Stimulated activated naive CD8-positive, alpha-beta T cell treated with anti-CD3 and anti-CD28 coated beads, Interleukin-15, amount 100 ng/mL, for 72 hours (primary cell): ENCODE results near the gene ENPP7.
A peak's percentile ranks its signal among the peaks of the same experiment; 100 is the strongest.
"Not testable (repeated sequence)": the region's sequence is repeated elsewhere in the genome, so short reads cannot be mapped to it uniquely, and the experiment has no call there.

Experiments
- ATAC-seq: fragments of 150-1000 bp; cut with Tn5 transposase; 2 replicates; pipeline ENCODE4 v1.10.0; 2021; ENCODE audit warnings: mild to moderate bottlenecking, moderate library complexity
- DNase-seq, 2 donors: peaks; one replicate each; pipeline ENCODE4 v3.0.0; 2021 to 2022
- H3K27ac Mint-ChIP-seq, 2 donors: one replicate each; pipeline ENCODE4 v1.8.0; 2022; ENCODE audit warnings: mild to moderate bottlenecking in 2 of 2, mixed read lengths in 2 of 2, moderate library complexity in 2 of 2
- H3K27me3 Mint-ChIP-seq: one replicate; pipeline ENCODE4 v1.8.0; 2022; ENCODE audit warnings: mixed read lengths
- H3K4me1 Mint-ChIP-seq: one replicate; pipeline ENCODE4 v1.8.0; 2022; ENCODE audit warnings: mild to moderate bottlenecking, mixed read lengths
- H3K4me3 Mint-ChIP-seq, 2 donors: one replicate each; pipeline ENCODE4 v1.8.0; 2022; ENCODE audit warnings: mild to moderate bottlenecking in 2 of 2, mixed read lengths in 2 of 2, moderate library complexity in 1 of 2
- H3K9me3 Mint-ChIP-seq, 2 donors: one replicate each; pipeline ENCODE4 v1.8.0; 2022; ENCODE audit warnings: mixed read lengths in 2 of 2

ENPP7 gene

GRCh38 chr17:79748295-79749099, 17.8 kb downstream of the ENPP7 start:
- Mint-ChIP-seq H3K4me3 (no peak overlapping the region), H3K4me1 (peaks cover 34% of the 10 kb centered on the region), H3K27me3 (peaks cover 73% of the 10 kb centered on the region), H3K9me3 (no peaks in the 10 kb centered on the region), H3K27ac (no peak overlapping the region)
- DNase-seq, result no peak
- ATAC-seq, result peak; percentile 21

- no peak for DNase-seq
- no peak overlapping the region for H3K27ac Mint-ChIP-seq
- peaks cover 74% of the 10 kb centered on the region for H3K27me3 Mint-ChIP-seq
- H3K9me3 Mint-ChIP-seq, result no peaks in the 10 kb centered on the region
- peaks cover 34% of the 10 kb centered on the region for H3K4me1 Mint-ChIP-seq
- no peak overlapping the region for H3K4me3 Mint-ChIP-seq
- ATAC-seq, result no peak
These were observed 18.5 kb downstream of the ENPP7 start for GRCh38 chr17:79749156-79749815.

- ATAC-seq, result no peak
- Mint-ChIP-seq H3K27ac (no peak overlapping the region), H3K27me3 (peaks cover 67% of the 10 kb centered on the region), H3K4me1 (peaks cover 34% of the 10 kb centered on the region), H3K9me3 (no peaks in the 10 kb centered on the region), H3K4me3 (no peak overlapping the region)
- DNase-seq, result no peak
These were observed 19.2 kb downstream of the ENPP7 start for GRCh38 chr17:79749958-79750357.

- H3K9me3 Mint-ChIP-seq, result no peaks in the 10 kb centered on the region
- no peak for DNase-seq
- H3K27ac Mint-ChIP-seq, result no peak overlapping the region
- no peak for ATAC-seq
- H3K4me3 Mint-ChIP-seq, result no peak overlapping the region
- peaks cover 63% of the 10 kb centered on the region for H3K27me3 Mint-ChIP-seq
- peaks cover 27% of the 10 kb centered on the region for H3K4me1 Mint-ChIP-seq
These were observed 20.2 kb downstream of the ENPP7 start for GRCh38 chr17:79750650-79751545.

- H3K27ac Mint-ChIP-seq, result no peak overlapping the region
- peak; percentile 74 for ATAC-seq
- DNase-seq, result peak in 1 of 2 donors; percentile 35
- H3K9me3 Mint-ChIP-seq, result no peaks in the 10 kb centered on the region
- no peak overlapping the region for H3K4me3 Mint-ChIP-seq
- H3K4me1 Mint-ChIP-seq, result peaks cover 14% of the 10 kb centered on the region
- H3K27me3 Mint-ChIP-seq, result peaks cover 53% of the 10 kb centered on the region
These were observed 21.4 kb downstream of the ENPP7 start for GRCh38 chr17:79752175-79752574.

GRCh38 chr17:79754370-79754769, 23.6 kb downstream of the ENPP7 start:
- Mint-ChIP-seq H3K27ac (no peak overlapping the region), H3K4me1 (peaks cover 4% of the 10 kb centered on the region), H3K27me3 (peaks cover 46% of the 10 kb centered on the region), H3K4me3 (no peak overlapping the region), H3K9me3 (no peaks in the 10 kb centered on the region)
- DNase-seq (no peak), ATAC-seq (no peak)

- DNase-seq, H3K27ac Mint-ChIP-seq, ATAC-seq, H3K4me1 Mint-ChIP-seq, H3K9me3 Mint-ChIP-seq, H3K4me3 Mint-ChIP-seq: not testable (repeated sequence)
- peaks cover 41% of the 10 kb centered on the region for H3K27me3 Mint-ChIP-seq
These were observed 24.2 kb downstream of the ENPP7 start for GRCh38 chr17:79754903-79755302.

- no peak overlapping the region for H3K4me3 Mint-ChIP-seq
- H3K27me3 Mint-ChIP-seq, result peaks cover 38% of the 10 kb centered on the region
- ATAC-seq, result no peak
- no peak for DNase-seq
- peaks cover 4% of the 10 kb centered on the region for H3K4me1 Mint-ChIP-seq
- H3K9me3 Mint-ChIP-seq, result no peaks in the 10 kb centered on the region
- no peak overlapping the region for H3K27ac Mint-ChIP-seq
These were observed 24.8 kb downstream of the ENPP7 start for GRCh38 chr17:79755591-79755990.

GRCh38 chr17:79757140-79757745, 26.5 kb downstream of the ENPP7 start:
- Mint-ChIP-seq H3K4me3 (no peak overlapping the region), H3K27ac (no peak overlapping the region), H3K27me3 (peaks cover 22% of the 10 kb centered on the region), H3K4me1 (peaks cover under 1% of the 10 kb centered on the region), H3K9me3 (no peaks in the 10 kb centered on the region)
- ATAC-seq, result no peak
- no peak for DNase-seq

GRCh38 chr17:79758271-79758670, 27.5 kb downstream of the ENPP7 start:
- Mint-ChIP-seq H3K4me1 (no peaks in the 10 kb centered on the region), H3K27me3 (peaks cover 11% of the 10 kb centered on the region), H3K4me3 (no peak overlapping the region), H3K27ac (no peak overlapping the region), H3K9me3 (no peaks in the 10 kb centered on the region)
- ATAC-seq (no peak), DNase-seq (no peak)

- H3K4me3 Mint-ChIP-seq, result no peak overlapping the region
- ATAC-seq, result no peak
- peak overlapping the region in 1 of 2 donors; percentile 46 for H3K27ac Mint-ChIP-seq
- H3K4me1 Mint-ChIP-seq, result no peaks in the 10 kb centered on the region
- DNase-seq, result no peak
- H3K27me3 Mint-ChIP-seq, result peaks cover 8% of the 10 kb centered on the region
- no peaks in the 10 kb centered on the region for H3K9me3 Mint-ChIP-seq
These were observed 29.6 kb downstream of the ENPP7 start for GRCh38 chr17:79760197-79760906.

GRCh38 chr17:79761894-79762589, 31.3 kb downstream of the ENPP7 start:
- no peak overlapping the region for H3K4me3 Mint-ChIP-seq
- H3K27ac Mint-ChIP-seq, result no peak overlapping the region
- peaks cover 7% of the 10 kb centered on the region for H3K27me3 Mint-ChIP-seq
- no peaks in the 10 kb centered on the region for H3K4me1 Mint-ChIP-seq
- DNase-seq (no peak), ATAC-seq (no peak)
- H3K9me3 Mint-ChIP-seq, result no peaks in the 10 kb centered on the region

GRCh38 chr17:79765708-79766107, 35.0 kb downstream of the ENPP7 start:
- no peaks in the 10 kb centered on the region for H3K4me1 Mint-ChIP-seq

More at GRCh38 chr17:79765708-79766107, 35.0 kb downstream of the ENPP7 start:
- Mint-ChIP-seq H3K9me3 (no peaks in the 10 kb centered on the region), H3K27ac (no peak overlapping the region), H3K27me3 (peaks cover 26% of the 10 kb centered on the region), H3K4me3 (no peak overlapping the region)
- no peak for ATAC-seq
- no peak for DNase-seq
